ENCODE results near the gene SMG1. TPM values are rescaled to one million over a fixed set of nuclear protein-coding genes. Genes with fewer than 3 reads are reported as not detected.
A peak's percentile ranks its signal among the peaks of the same experiment; 100 is the strongest.

Gene SMG1
- total RNA-seq: 100 to 1,000 TPM in 2 of 4 donors, 10 to 100 TPM in 2; 84.9 to 144 (median 104) TPM

DNA sequence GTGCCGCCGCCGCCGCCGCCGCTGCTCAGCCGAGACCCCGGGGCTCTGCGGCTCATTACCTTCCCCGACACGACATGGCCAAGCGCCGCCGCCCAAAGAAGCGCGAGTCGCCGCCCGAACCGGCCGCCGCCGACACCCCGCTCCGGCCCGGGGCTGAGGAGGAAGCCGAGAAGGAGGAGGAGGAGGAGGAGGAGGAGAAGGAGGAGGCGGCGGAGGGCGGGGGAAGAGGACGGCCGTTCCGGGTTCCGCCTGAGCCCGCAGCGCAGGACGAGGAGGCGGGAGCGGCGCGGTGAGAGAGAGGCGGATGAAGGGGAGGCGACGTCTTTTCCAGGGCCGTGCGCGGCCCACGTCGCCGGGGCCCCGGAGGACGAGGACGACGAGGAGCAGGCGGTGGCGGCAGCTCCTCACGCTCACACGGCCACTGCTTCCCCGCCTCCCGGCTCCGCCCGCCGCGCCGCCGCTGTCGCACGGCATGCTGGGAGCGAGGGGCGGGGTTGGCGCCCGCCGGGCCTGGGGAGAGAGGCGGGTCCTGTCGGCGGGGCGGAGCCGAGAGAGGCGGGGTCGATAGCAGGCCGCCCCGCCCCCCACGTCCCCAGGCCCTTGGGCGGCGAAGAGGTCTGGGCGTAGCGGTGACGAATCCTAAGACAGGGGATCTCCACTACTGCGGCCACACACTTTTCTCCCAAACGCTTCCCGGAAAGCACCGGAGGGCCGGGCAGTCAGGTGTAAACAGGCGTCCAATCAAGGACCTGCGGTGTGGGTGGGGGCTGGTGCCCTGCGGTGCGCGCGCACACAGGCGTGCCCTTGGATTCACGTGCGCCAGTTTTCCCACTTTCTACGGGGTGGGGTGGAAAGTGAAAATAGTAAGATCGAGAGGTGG lies at the start of gene SMG1:
SMG1 (minus strand) TSS at position 423 of the 880 bp plus-strand sequence; CDS start at position 56, 367 bp downstream.
- DNase-seq (ENCODE audit: low spot score): peak; percentile 84

DNA sequence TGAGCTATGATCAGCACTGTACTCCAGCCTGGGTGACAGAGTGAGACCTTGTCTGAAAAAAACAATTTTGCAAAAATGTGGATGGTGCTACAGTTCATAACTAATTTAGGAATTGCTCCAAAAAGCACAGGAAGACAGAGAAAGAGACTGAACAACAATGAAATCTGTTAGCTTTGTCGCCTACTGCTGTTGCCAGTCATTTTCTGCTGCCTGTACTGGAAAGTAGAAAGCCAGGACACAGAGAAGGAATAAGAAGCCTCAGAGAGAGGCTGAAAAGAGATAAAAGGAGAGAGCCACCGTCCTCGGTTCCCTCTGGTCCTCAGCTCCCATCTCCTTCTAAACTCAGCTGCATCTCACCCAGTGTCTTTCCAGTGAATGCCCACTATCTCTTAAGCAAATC lies 48.9 kb upstream of the SMG1 start:
- DNase-seq (ENCODE audit: low spot score) (no peak), ATAC-seq (ENCODE audit: low FRiP score) (no peak)
- TF ChIP-seq, protein P1, sequence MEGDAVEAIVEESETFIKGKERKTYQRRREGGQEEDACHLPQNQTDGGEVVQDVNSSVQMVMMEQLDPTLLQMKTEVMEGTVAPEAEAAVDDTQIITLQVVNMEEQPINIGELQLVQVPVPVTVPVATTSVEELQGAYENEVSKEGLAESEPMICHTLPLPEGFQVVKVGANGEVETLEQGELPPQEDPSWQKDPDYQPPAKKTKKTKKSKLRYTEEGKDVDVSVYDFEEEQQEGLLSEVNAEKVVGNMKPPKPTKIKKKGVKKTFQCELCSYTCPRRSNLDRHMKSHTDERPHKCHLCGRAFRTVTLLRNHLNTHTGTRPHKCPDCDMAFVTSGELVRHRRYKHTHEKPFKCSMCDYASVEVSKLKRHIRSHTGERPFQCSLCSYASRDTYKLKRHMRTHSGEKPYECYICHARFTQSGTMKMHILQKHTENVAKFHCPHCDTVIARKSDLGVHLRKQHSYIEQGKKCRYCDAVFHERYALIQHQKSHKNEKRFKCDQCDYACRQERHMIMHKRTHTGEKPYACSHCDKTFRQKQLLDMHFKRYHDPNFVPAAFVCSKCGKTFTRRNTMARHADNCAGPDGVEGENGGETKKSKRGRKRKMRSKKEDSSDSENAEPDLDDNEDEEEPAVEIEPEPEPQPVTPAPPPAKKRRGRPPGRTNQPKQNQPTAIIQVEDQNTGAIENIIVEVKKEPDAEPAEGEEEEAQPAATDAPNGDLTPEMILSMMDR (IDR thresholded peaks at IDR 0.05): no peak

More for the DNA sequence above, at the start of gene SMG1:
- ATAC-seq (ENCODE audit: low FRiP score): peak; percentile 99

DNA sequence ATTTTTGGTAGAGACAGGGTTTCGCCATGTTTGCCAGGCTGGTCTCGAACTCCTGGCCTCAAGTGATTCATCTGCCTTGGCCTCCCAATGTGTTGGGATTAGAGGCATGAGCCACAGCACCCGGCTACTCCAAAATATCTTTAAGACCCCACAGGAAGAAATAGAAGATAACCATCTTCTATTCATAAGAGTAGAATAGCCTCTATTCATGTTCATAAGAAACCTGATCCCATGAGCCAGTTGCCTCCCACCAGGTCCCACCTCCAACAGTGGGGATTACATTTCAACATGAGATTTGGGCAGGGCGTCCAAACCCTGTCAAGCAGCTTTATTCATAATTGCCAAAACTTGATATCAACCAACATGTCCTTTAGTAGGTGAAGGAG lies 43.6 kb upstream of the SMG1 start:
- ATAC-seq (ENCODE audit: low FRiP score) (no peak), DNase-seq (ENCODE audit: low spot score) (no peak)
- TF ChIP-seq, protein P1 (IDR thresholded peaks at IDR 0.05): no peak

DNA sequence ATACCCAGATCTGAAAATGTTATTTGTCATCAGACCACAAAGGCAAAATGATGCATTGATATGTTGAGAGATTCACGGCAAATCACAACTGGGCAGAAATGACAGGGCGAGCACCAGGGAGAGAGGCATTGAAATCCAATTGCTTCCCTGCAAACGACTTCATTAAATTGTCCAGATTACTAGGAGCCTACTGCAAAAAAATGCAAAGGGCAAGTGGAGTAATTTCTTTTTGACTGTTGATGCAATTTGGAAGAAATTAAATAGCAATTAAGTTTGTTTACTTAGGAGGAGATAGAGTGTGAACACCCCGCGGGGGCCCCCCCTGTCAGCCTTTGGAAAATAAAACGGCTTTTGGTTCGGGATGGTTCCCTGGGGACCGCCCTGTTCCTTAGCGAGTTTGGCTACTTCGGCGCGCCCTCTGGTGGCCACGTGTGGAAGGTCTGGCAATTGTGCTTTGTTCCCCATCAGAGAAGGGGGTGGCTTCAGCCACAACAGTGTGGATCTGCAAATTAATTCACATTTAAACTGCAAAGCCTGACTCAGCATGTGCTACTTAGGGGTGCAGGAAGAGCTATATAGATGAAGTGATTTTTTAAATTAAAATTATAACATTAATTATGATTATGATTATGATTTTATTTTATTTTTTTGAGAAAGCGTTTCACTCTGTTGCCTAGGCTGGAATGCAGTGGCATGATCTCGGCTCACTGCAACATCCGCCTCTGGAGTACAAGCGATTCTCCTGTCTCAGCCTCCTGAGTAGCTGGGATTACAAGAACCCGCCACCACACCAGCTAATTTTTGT lies 43.0 kb upstream of the SMG1 start:
- TF ChIP-seq, protein P1 (IDR thresholded peaks at IDR 0.05): peak in 2 of 3 donors; percentile 60 to 89
- DNase-seq (ENCODE audit: low spot score) (peak; percentile 93), ATAC-seq (ENCODE audit: low FRiP score) (peak; percentile 83)

DNA sequence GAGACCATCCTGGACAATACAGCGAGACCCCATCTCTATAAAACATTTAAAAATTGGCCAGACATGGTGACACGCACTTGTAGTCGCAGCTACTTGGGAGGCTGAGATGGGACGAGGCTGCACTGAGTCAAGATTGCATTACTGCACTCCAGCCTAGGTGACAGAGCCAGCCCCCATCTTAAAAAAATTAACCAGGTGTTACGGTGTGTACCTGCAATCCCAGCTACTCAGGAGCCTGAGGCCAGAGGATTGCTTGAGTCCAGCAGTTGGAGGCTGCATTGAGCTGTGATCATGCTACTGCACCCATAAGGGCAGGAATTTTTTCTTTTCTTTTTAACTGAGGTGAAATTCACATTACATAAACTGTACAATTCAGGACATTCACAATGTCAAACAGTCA lies 40.6 kb upstream of the SMG1 start:
- no peak for DNase-seq (ENCODE audit: low spot score)
- TF ChIP-seq, protein P1 (IDR thresholded peaks at IDR 0.05): no peak

DNA sequence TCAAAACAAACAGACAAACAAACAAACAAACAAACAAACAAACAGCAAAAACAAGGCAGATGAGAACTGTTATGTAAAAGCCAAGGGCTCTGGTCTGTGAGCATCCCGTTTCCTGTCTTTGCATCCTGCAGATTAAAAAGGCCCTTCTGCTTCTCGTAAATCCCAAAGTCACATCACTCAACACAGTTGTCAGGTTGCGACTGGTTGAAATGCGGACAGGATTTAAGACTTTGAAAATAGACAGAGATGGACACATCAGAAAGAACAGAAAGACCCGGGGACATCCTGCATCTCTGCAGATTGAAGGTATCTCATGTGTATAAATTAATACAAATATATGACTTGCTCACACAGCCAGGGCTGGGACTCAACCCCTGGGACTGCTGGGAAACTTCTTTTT lies 39.3 kb upstream of the SMG1 start:
- ATAC-seq (ENCODE audit: low FRiP score) (no peak), DNase-seq (ENCODE audit: low spot score) (no peak)
- TF ChIP-seq, protein P1 (IDR thresholded peaks at IDR 0.05): no peak

More for the DNA sequence above, 40.6 kb upstream of the SMG1 start:
- ATAC-seq (ENCODE audit: low FRiP score): no peak

DNA sequence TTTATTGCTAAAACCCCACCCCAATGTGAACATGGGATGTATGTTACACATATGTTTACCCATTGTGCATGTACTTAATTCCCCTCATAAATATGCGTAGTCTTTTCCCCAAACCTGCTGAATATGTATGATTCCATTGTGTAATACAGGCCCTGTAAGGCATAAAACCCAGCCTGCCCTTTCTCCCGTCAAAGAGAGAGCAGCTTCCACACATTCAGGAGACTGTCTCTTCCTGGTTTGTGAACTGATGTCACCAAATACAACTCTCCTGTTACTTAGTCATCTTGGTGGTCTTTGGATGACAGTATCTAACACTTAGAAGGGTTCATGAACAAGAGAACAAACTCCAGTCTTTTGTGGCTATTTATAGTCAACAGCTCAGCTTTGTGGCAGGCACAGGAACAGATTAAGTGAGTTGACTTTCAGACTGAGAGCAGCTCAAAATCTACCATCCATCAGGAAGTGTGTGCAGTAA lies 32.9 kb upstream of the SMG1 start:
- DNase-seq (ENCODE audit: low spot score) (no peak), ATAC-seq (ENCODE audit: low FRiP score) (no peak)
- TF ChIP-seq, protein P1 (IDR thresholded peaks at IDR 0.05): no peak

All from omental fat pad (tissue), 4 donors.